Measurements from ENCODE around the gene AGPAT3.

Gene AGPAT3

GRCh38 chr21:43954042-43954441 lies 89.0 kb downstream of the AGPAT3 start:
- DNase-seq (ENCODE audit: low read depth in 2 of 2) = no peak

DNA sequence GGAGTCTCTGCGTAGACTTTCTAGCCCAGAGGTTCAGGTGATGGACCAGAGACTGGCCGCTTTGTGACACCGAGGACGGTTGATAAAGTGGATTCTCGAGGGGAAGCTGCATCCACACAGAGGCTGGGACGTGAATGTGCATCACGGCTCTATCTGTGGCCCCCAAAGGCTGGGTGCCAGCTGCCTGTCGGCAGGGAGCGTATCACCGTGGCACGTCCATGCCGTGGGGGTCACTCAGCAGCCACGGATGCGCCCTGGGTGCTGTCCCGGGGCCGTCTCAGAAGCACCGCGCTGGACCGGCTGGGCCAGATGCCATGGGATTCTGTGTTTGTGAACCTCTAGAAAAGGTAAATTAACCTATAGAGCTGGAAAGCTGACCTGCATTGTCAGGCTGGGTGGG lies 89.9 kb downstream of the AGPAT3 start:
- no peak for DNase-seq (ENCODE audit: low read depth in 2 of 2)

DNA sequence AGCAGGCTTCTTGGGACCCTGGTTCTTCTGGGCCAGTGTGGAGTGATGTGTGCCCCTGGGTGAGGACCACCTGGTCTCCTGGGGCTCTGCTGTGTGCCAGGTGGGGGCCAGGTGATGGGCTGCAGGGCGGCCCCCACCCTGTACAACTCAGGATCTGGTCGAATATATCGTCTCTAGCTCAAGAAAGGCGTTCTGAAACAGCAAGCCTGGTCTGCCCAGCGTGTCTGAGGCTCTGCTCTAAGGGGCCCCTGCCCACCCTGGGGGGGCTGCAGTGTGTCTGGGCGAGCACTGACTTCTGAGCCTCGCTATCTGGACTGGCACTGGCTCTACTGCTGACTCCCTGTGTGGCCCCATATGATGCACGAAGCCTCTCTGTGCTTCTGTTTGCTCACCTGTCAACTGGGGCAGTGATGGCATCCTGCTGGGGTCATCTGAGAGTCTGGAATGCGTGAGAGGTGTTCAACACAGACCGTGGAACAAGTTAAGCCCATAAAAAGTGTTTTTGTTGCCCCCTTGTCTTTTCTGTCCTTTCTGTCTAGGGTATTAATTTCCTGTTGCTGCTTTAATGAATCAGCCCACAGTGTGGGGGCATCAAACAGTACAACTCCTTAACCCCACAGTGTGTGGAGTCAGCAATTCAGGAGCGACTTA lies 91.1 kb downstream of the AGPAT3 start:
- DNase-seq (ENCODE audit: low read depth in 2 of 2) = no peak

DNA sequence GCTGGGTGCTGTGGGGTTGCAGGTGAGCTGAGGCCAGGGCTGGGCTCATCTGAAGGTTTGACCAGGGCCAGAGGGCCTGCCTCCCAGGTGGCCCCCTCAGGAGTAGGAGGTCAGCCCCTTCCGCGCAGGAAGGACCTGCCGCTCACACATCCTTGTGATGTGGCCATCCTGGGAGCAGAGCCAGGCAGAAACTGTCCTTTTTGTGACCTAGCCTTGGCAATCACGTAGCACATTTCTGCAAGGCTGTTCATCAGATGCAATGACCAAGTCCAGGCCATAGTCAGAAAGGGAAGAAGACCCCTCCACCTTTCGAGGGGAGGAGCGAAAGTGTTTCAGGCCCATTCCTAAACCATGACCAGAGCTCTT lies 91.6 kb downstream of the AGPAT3 start:
- DNase-seq (ENCODE audit: low read depth in 2 of 2) = no peak

DNA sequence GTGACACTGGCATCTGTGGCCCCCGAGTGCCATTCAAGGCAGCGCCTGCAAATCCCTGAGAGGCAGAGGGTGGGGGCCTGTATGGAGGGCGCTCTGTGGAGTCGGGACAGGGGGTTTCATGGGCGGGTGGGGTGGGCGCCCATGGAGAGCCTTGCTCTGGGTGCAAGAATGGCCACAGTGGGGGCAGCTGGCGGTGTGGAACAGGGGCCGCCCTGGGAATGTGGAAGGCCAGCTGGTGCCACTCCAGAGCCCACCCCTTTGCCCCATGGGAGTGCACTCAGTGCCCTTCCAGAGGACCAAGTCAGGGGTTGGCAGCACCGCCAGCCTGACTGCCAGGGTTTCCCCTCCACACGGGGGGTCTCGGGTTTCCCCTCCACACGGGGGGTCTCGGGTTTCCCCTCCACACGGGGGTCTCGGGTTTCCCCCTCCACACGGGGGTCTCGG lies 92.1 kb downstream of the AGPAT3 start:
- no peak for DNase-seq (ENCODE audit: low read depth in 2 of 2)

GRCh38 chr21:43957611-43958362 lies 92.8 kb downstream of the AGPAT3 start:
- DNase-seq (ENCODE audit: low read depth in 2 of 2) = no peak

- no peak for DNase-seq (ENCODE audit: low read depth in 2 of 2)
These were observed 93.5 kb downstream of the AGPAT3 start for GRCh38 chr21:43958364-43959158.

DNA sequence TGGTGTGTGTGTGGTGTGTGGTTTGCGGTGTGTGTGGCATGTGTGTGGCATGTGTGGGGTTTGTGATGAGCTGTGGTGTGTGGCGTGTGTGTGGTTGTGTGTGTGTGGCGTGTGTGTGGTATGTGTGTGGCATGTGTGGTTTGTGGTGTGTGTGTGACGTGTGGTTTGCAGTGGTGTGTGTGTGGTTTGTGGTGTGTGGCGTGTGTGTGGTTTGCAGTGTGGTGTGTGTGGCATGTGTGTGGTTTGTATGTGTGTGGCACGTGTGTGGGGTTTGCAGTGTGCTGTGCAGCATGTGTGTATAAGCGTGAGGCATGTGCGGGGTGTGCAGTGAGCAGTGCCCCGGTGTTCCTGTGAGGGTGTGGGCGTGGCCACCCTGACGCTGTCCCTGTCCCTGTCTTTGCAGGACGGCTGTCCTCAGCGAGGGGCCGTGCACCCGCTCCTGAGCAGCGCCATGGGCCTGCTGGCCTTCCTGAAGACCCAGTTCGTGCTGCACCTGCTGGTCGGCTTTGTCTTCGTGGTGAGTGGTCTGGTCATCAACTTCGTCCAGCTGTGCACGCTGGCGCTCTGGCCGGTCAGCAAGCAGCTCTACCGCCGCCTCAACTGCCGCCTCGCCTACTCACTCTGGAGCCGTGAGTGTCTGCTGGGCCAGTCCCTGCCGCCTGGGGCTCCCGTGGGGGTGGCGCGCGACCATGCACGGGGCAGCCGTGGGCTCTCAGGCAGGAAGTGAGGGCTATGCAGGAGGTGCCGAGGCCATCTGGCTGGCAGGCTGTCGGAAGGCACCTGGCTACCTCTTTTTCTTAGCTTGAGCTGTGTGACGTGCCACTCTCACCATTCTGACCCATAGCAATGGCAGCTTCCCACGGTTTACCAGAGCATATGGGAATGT lies 94.5 kb downstream of the AGPAT3 start:
- no peak for DNase-seq (ENCODE audit: low read depth in 2 of 2)

DNA sequence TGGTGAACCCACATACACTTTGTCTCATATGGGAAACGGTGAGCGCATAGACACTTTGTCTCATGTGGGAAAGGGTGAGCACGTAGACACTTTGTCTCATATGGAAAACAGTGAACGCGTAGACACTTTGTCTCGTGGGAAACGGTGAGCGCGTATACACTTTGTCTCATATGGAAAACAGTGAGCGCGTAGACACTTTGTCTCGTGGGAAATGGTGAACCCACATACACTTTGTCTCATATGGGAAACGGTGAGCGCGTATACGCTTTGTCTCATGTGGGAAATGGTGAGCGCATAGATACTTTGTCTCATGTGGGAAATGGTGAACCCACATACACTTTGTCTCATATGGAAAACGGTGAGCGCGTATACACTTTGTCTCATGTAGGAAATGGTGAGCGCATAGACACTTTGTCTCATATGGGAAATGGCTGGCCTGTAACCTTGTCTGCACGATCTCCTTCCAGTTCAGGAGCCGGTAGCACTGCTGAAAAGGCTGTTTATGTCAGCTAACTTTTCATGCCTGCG lies 96.4 kb downstream of the AGPAT3 start:
- DNase-seq (ENCODE audit: low read depth in 2 of 2) = no peak

DNA sequence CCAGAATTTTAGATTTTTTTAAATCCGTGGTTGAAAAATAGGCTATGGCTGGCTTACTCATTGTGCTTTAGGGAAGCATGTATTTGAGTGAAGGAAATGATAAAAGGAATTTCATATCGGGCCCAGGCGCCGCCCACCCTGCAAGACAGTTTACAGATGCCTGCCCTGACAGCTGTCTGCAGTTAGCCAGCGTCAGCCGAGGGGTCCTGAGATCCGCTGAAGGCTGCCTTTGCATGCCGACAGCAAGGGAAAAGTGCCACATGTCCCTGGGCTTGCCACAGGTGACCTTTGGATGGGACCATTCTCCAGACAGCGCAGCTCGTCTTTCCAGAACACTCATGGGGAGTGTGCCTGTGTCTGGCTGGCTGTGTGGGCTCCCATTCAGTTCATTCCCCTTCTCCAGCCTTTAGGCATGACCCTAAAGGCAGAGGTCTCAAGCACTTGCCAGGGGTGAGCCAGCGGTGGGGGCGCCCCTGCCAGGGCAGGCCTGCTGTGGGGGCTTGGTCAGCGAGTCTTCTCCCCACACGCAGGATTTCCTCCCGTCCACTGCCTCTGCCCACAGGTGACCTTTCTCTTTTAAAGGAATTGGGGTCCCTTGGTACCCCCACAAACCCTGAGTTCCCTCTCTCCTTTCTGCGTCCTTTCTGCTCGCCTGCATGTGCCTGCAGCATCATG lies 101.0 kb downstream of the AGPAT3 start:
- no peak for DNase-seq (ENCODE audit: low read depth in 2 of 2)

DNA sequence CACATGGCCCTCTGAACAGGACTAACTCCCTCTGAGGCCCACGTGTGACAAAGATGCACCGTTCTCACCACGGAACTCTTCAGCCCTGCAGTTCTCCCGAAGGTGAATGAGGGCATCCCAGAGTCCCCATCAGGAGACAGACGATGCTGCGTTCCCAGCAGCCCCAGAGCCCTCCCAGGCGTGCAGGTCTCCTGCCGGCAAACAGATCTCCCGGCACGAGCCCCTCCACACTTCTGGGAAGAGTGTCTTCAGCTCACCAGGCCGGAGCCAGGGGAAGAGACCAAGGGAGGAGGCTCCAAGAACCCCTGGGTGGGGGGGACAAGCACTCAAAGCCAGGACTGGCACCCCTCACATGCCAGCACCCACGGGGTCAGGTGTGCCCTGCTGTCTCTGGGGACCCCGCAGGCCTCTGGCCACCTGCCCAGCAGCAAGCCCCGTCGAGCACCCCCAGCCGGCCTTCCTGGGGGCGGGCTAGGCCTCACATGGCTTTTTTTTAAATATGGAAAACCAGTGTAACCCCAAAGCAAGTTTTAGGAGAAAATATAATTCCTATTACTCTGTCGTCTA lies 102.0 kb downstream of the AGPAT3 start:
- no peak for DNase-seq (ENCODE audit: low read depth in 2 of 2)

DNA sequence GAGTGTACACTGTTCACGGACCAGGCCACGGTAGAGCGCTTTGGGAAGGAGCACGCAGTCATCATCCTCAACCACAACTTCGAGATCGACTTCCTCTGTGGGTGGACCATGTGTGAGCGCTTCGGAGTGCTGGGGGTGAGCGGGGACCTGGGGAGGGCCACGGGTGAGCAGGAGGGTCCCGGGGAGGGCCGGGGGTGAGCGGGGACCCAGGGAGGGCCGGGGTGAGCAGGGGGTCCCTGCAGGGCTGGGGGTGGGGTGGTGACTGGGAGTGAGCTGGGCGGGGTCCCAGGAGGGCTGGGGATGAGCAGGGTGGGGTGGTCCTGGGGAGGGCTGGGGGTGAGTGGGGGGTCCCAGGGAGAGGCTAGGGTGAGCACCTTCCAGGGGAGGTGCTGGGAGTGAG lies 103.0 kb downstream of the AGPAT3 start:
- DNase-seq (ENCODE audit: low read depth in 2 of 2) = no peak

- no peak for DNase-seq (ENCODE audit: low read depth in 2 of 2)
These were observed 103.5 kb downstream of the AGPAT3 start for GRCh38 chr21:43968410-43969114.

DNA sequence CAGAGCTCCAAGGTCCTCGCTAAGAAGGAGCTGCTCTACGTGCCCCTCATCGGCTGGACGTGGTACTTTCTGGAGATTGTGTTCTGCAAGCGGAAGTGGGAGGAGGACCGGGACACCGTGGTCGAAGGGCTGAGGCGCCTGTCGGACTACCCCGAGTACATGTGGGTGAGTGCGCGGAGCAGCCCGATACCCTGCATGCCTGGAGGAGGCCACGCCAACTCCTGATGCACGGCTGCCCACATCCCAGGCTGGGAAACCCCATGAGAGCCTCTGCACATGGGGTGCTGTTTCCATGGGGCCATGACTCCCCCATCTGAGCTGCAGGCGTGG lies 104.1 kb downstream of the AGPAT3 start:
- DNase-seq (ENCODE audit: low read depth in 2 of 2) = no peak

- no peak for DNase-seq (ENCODE audit: low read depth in 2 of 2)
These were observed 105.5 kb downstream of the AGPAT3 start for GRCh38 chr21:43970551-43970950.

GRCh38 chr21:43971201-43971991 lies 106.4 kb downstream of the AGPAT3 start:
- no peak for DNase-seq (ENCODE audit: low read depth in 2 of 2)

DNA sequence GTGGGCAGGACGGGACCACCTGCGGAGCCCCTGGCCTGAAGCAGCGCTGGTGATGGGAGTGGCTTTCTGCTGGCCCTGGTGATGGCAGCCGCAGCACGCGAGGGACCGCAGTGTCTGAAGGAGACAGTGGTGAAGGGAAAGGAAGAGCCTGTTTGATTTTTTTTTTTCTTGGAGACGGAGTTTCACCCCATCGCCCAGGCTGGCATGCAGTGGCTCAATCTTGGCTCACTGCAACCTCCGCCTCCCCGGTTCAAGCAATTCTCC lies 106.9 kb downstream of the AGPAT3 start:
- DNase-seq (ENCODE audit: low read depth in 2 of 2) = no peak

- DNase-seq (ENCODE audit: low read depth in 2 of 2) = no peak
These were observed 108.0 kb downstream of the AGPAT3 start for GRCh38 chr21:43972850-43973633.

DNA sequence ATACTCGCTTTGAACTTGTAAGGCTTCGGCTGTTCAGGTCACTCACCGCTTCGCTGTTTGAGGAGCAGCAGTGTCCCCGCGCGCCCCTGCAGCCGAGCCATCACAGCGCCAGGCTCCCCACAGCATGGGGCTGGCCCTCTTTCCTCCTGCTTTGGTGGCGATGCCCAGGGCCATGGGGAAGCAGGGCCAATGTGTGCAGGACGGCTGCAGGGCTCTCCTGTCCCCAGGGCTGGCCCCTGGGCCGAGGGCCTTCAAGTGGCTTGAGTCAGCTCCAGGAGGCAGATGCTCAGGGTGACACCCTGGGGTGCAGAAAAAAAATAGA lies 108.6 kb downstream of the AGPAT3 start:
- no peak for DNase-seq (ENCODE audit: low read depth in 2 of 2)

Data from stimulated activated CD8-positive, alpha-beta memory T cell treated with anti-CD3 and anti-CD28 coated beads, Interleukin-7, amount 100 ng/mL, for 1 hour (primary cell).